Measurements from ENCODE around the gene PCNX2. TPM values are rescaled to one million over a fixed set of nuclear protein-coding genes. Genes with fewer than 3 reads are reported as not detected.

The PCNX2 gene
- total and polyA plus RNA-seq, 10 of the 15 experiments (the other 5 are each of a cell fraction or from before 2014, with no cell fraction given) = 2.1 to 16.4 (median 8.1) TPM

DNA sequence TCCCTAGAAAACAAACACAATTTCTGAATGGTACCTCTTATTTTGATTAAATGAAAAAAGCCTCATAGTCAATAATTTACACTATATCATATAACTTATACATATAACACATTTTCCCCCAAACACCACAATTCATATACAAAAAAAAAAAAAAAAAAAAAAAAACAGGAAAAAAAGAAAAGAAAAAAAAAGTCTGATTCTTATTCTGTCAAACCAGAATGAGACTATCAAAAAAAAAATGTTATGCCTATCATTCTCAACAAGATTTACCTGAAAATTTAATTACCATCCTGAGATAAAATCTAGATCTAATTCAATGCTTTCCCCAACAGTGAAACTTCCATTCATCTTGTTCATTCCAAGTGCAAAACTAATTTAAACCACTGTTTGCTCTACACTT lies 86.8 kb downstream of the PCNX2 start:
- ChIA-PET POLR2A (no interaction called here), RAD21 (ENCODE audit: unreplicated experiment) (no interaction called here), SMC1A (ENCODE audit: uncharacterized antibody, unreplicated experiment) (no interaction called here), CTCF (no interaction called here)
- FAIRE-seq (no peak), ATAC-seq (no peak), DNase-seq (ENCODE audit: low read depth, low spot score) (no peak)
- Histone ChIP-seq H3K27me3 (replicated peaks in 1 of 2; ENCODE audit: control insufficient read depth in 2 of 2, insufficient read depth in 2 of 2, low read length in 1 of 2) (no peaks in the 10 kb centered on the region), H3K27ac (ENCODE audit: control insufficient read depth, insufficient read depth) (no peak overlapping the region), H3K79me2 (ENCODE audit: control insufficient read depth, insufficient read depth, low read length) (no peaks in the 10 kb centered on the region), H4K20me1 (ENCODE audit: control insufficient read depth, insufficient read depth) (no peaks in the 10 kb centered on the region), H2AFZ (ENCODE audit: control insufficient read depth, low read depth, low read length) (no peak overlapping the region), H3K36me3 (ENCODE audit: control insufficient read depth in 2 of 2, insufficient read depth in 2 of 2, low read length in 1 of 2) (no peaks in the 10 kb centered on the region), H3K4me3 (no peak overlapping the region), H3K4me2 (ENCODE audit: control insufficient read depth, insufficient read depth) (no peak overlapping the region), H3K9me3 (replicated peaks; ENCODE audit: control insufficient read depth, insufficient read depth, low read length) (no peaks in the 10 kb centered on the region), H3K4me1 (ENCODE audit: control insufficient read depth, insufficient read depth, low read length) (no peaks in the 10 kb centered on the region), H3K9ac (ENCODE audit: control insufficient read depth, insufficient read depth, low read length) (no peak overlapping the region)
- BruUV-seq (replicated peaks) = no TSS peak
- TF ChIP-seq ZNF274 (IDR thresholded peaks at IDR 0.05; ENCODE audit: insufficient read depth, insufficient read length) = no peak
- TF ChIP-seq RB1 (IDR thresholded peaks at IDR 0.05; ENCODE audit: borderline replicate concordance) = no peak
- no peak for TF ChIP-seq NR2F1 (conservative IDR thresholded peaks at IDR 0.05)
- TF ChIP-seq, protein P1, sequence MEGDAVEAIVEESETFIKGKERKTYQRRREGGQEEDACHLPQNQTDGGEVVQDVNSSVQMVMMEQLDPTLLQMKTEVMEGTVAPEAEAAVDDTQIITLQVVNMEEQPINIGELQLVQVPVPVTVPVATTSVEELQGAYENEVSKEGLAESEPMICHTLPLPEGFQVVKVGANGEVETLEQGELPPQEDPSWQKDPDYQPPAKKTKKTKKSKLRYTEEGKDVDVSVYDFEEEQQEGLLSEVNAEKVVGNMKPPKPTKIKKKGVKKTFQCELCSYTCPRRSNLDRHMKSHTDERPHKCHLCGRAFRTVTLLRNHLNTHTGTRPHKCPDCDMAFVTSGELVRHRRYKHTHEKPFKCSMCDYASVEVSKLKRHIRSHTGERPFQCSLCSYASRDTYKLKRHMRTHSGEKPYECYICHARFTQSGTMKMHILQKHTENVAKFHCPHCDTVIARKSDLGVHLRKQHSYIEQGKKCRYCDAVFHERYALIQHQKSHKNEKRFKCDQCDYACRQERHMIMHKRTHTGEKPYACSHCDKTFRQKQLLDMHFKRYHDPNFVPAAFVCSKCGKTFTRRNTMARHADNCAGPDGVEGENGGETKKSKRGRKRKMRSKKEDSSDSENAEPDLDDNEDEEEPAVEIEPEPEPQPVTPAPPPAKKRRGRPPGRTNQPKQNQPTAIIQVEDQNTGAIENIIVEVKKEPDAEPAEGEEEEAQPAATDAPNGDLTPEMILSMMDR (IDR thresholded peaks at IDR 0.05 in 2 of 3, conservative IDR thresholded peaks at IDR 0.05 in 1 of 3; ENCODE audit: control insufficient read depth in 2 of 3, extremely low read depth in 1 of 3, insufficient read depth in 1 of 3, low read depth in 3 of 3, low read length in 3 of 3) = no peak
- TF ChIP-seq LARP7 (IDR thresholded peaks at IDR 0.05) = no peak
- in situ Hi-C loops (cut with MboI) (no loop called here), intact Hi-C loops (cut with micrococcal nuclease; ENCODE audit: unreplicated experiment) (no loop called here)

DNA sequence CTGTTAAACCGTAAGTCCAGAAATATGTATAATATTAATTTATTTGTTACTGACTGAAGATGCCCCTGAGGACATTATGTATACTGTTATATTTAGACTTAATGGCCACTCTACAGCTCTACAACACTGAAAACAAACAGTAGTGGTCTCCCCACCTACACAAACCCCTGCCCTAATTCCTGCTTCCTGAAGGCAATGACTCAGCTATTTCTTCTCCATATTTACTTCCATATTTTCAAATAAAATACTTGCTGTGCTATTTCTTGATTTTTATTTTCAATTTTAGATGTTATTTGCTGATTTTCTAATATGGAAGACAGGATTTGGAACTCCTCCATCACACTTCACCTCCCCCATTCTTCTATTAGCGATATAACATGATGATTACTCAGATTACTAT lies 97.6 kb downstream of the PCNX2 start:
- in situ Hi-C loops (cut with MboI) = no loop called here
- POLR2A ChIA-PET = no interaction called here
- TF ChIP-seq, protein P1 (IDR thresholded peaks at IDR 0.05 in 2 of 3, conservative IDR thresholded peaks at IDR 0.05 in 1 of 3; ENCODE audit: control insufficient read depth in 2 of 3, extremely low read depth in 1 of 3, insufficient read depth in 1 of 3, low read depth in 3 of 3, low read length in 3 of 3) = no peak

More for the DNA sequence above, 97.6 kb downstream of the PCNX2 start:
- no peaks in the 10 kb centered on the region for H3K4me1 ChIP-seq (ENCODE audit: control insufficient read depth, insufficient read depth, low read length)
- H3K27me3 ChIP-seq (replicated peaks in 1 of 2; ENCODE audit: control insufficient read depth in 2 of 2, insufficient read depth in 2 of 2, low read length in 1 of 2) = no peaks in the 10 kb centered on the region
- 95% methylated on average over 2 of the region's 2 CpGs for WGBS (ENCODE audit: insufficient coverage, insufficient replicate concordance, low lambda C conversion rate, missing lambda C conversion rate)
- ATAC-seq (no peak), DNase-seq (ENCODE audit: low read depth, low spot score) (no peak), FAIRE-seq (no peak)
- no peak overlapping the region for H2AFZ ChIP-seq (ENCODE audit: control insufficient read depth, low read depth, low read length)
- H3K9me3 ChIP-seq (replicated peaks; ENCODE audit: control insufficient read depth, insufficient read depth, low read length) = no peaks in the 10 kb centered on the region
- SMC1A ChIA-PET (ENCODE audit: uncharacterized antibody, unreplicated experiment) = no interaction called here
- CTCF ChIA-PET = no interaction called here
- no peak overlapping the region for H3K9ac ChIP-seq (ENCODE audit: control insufficient read depth, insufficient read depth, low read length)
- intact Hi-C loops (cut with micrococcal nuclease; ENCODE audit: unreplicated experiment) = no loop called here
- no peaks in the 10 kb centered on the region for H3K36me3 ChIP-seq (ENCODE audit: control insufficient read depth in 2 of 2, insufficient read depth in 2 of 2, low read length in 1 of 2)
- no peak overlapping the region for H3K4me2 ChIP-seq (ENCODE audit: control insufficient read depth, insufficient read depth)
- H3K4me3 ChIP-seq = no peak overlapping the region
- no peak overlapping the region for H3K27ac ChIP-seq (ENCODE audit: control insufficient read depth, insufficient read depth)
- no TSS peak for BruUV-seq (replicated peaks)
- H4K20me1 ChIP-seq (ENCODE audit: control insufficient read depth, insufficient read depth) = no peaks in the 10 kb centered on the region
- H3K79me2 ChIP-seq (ENCODE audit: control insufficient read depth, insufficient read depth, low read length) = no peaks in the 10 kb centered on the region
- RAD21 ChIA-PET (ENCODE audit: unreplicated experiment) = no interaction called here

All from GM12878 (cell line).